Measurements from ENCODE around the gene SLX4.

GRCh38 chr16:3602320-3602653 lies 9.1 kb downstream of the SLX4 start:
- TF ChIP-seq CTCF (IDR thresholded peaks at IDR 0.05) (no peak), POLR2A (IDR thresholded peaks at IDR 0.05) (no peak)

All from lower leg skin (tissue), 3 donors.